Heart left ventricle (tissue), 13 donors: ENCODE measurements around the gene XKR7.

ENCODE experiments used
- CTCF ChIP-seq, 12 donors: fragments of 200-600 bp; sonication (generic) in 4 of 12; IDR thresholded peaks; one replicate each; pipeline versions ENCODE4 v1.5.0 to v1.8.0; 2018 to 2022; ENCODE audit warnings: antibody characterized with exemption in 12 of 12, mild to moderate bottlenecking in 5 of 12
- POLR2A ChIP-seq, 2 donors: fragments of 450-650 bp; IDR thresholded peaks; one replicate each; pipeline ENCODE4 v1.6.1; 2017; ENCODE audit warnings: antibody characterized with exemption in 2 of 2, mild to moderate bottlenecking in 2 of 2, moderate library complexity in 2 of 2
- donor health status: ischemic (EF 13 %, LVEDD 7.1; RV severe dilation, severe dysfunction).
- donor health status: DM: no; HTN: yes; CAD: no.
- donor health status: DM: no; HTN: no; CAD: no.
- donor health status: ischemic (EF 25% LVEDD 6.9; RV normal size, moderate dysfunction).
- donor health status: ischemic (EF 25% LVEDD 5.7; RV mildly dilated, moderate dysfunction).
- donor health status: ischemic (EF 35%, LVEDD 5.7; RV mildly dilated, moderate dysfunction).
- donor health status: nonischemic (EF 11% LVEDD 7.7; RV severe dilation, severe dysfunction).
- donor health status: DM: yes; HTN: yes; CAD: no.
- donor health status: PGD.
- donor health status: ischemic (EF 29% LVEDD 5.4; RV normal size, mild dysfunction).
- donor health status: nonischemic (EF 23%, LVEDD 6.1; RV moderate dilation, normal function).

DNA sequence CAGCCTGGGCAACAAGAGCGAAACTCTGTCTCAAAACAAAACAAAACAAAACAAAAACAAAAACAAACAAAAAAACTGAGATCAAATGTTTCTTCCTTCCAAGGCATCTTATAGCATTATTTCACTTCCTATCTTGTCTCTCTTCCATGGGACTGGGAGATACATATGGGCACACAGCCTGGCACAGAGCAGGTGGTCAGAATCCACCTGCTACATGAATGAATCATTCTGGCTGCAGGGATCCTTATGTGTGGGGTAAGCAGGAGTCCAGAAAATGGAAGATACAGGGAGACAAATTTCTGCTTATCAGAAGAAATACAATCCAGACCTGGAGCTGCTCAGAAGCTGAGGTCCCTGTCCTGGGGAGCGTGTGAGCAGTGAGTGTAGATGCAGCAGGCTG is 24.1 kb downstream of the XKR7 start:
- TF ChIP-seq CTCF (IDR thresholded peaks at IDR 0.05) = no peak
- TF ChIP-seq POLR2A (IDR thresholded peaks at IDR 0.05) = no peak
